ENCODE results near the gene STX18. TPM values are rescaled to one million over a fixed set of nuclear protein-coding genes. Genes with fewer than 3 reads are reported as not detected.

Gene STX18
- total RNA-seq, 1 experiment from 2014 or later: 18.5 TPM

DNA sequence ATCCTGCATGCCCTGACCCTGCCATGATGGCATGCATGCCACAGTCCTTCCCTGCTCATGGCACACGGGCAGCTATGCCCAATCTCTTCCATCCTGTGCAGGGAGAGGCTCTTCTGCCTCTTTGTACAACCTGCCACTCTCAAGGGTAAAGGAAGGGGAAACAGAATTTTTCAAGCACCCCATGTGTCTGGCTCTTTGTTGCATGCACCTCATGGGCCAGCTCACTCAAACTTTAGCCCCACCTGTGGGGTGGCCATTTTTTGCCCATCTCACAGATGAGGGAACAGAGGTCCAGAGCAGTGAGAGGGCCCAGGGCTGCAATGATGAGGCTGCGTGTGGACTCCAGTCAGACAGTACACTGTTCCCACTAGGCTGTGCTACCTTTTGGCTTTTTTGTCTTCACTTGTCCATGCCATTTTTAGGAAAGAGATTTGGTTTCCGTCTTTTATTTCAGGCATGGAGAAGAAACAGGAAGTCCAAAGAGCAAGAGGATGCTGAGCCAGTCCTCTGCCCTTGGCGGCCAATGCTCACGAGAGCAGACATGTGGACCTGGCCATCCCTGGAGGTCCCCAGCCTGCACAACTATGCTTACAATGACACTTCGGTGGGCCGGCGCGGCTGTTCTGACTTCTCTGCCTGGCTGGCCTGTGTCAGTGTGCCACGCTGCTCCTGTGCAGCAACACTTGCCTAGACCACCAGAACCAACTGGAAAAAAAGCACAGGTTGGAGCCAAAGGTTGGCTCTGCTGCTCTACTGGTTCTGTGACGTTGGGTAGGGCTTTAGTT is 109.3 kb downstream of the STX18 start:
- ChIA-PET RAD21 (ENCODE audit: low non-redundant PET in 1 of 2, low total read pairs in 2 of 2, uncharacterized antibody in 2 of 2, unreplicated experiment in 2 of 2) (no interaction called here), POLR2A (no interaction called here), CTCF (interaction anchor here (1.0 to 2.5 kb wide), 2 partner anchors 49 to 172 kb away, joined by 3 to 14 read pairs; no protein-coding TSS in a partner anchor)
- TF ChIP-seq EZH2phosphoT487 (IDR thresholded peaks at IDR 0.05; ENCODE audit: borderline replicate concordance): no peak
- no peak for TF ChIP-seq RAD21 (IDR thresholded peaks at IDR 0.05; ENCODE audit: low read depth)
- TF ChIP-seq, protein P1, sequence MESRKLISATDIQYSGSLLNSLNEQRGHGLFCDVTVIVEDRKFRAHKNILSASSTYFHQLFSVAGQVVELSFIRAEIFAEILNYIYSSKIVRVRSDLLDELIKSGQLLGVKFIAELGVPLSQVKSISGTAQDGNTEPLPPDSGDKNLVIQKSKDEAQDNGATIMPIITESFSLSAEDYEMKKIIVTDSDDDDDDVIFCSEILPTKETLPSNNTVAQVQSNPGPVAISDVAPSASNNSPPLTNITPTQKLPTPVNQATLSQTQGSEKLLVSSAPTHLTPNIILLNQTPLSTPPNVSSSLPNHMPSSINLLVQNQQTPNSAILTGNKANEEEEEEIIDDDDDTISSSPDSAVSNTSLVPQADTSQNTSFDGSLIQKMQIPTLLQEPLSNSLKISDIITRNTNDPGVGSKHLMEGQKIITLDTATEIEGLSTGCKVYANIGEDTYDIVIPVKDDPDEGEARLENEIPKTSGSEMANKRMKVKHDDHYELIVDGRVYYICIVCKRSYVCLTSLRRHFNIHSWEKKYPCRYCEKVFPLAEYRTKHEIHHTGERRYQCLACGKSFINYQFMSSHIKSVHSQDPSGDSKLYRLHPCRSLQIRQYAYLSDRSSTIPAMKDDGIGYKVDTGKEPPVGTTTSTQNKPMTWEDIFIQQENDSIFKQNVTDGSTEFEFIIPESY (IDR thresholded peaks at IDR 0.05; ENCODE audit: extremely low read depth, insufficient replicate concordance, low read length): no peak
- TF ChIP-seq SIN3A (IDR thresholded peaks at IDR 0.05; ENCODE audit: low read depth): no peak
- no peak for TF ChIP-seq SP1 (IDR thresholded peaks at IDR 0.05; ENCODE audit: low read depth)
- TF ChIP-seq CBX3 (IDR thresholded peaks at IDR 0.05; ENCODE audit: low read depth): no peak
- TF ChIP-seq EZH2 (IDR thresholded peaks at IDR 0.05): no peak
- TF ChIP-seq ZFX (IDR thresholded peaks at IDR 0.05): no peak
- no peak for TF ChIP-seq CEBPB (IDR thresholded peaks at IDR 0.05; ENCODE audit: low read depth)
- no peak for TF ChIP-seq YY1 (IDR thresholded peaks at IDR 0.05; ENCODE audit: extremely low read depth, insufficient replicate concordance, low read depth, low read length)
- no peak for TF ChIP-seq TCF7L2 (IDR thresholded peaks at IDR 0.05; ENCODE audit: borderline replicate concordance, extremely low read depth, insufficient read depth, insufficient read length)
- no peak for TF ChIP-seq JUND (IDR thresholded peaks at IDR 0.05)
- ATAC-seq (no peak), DNase-seq (ENCODE audit: low read depth, low spot score) (no peak)
- H3K4me2 ChIP-seq (ENCODE audit: low read length): no peak overlapping the region
- H3K27ac ChIP-seq (ENCODE audit: low read depth, low read length): no peak overlapping the region
- no peaks in the 10 kb centered on the region for H3K27me3 ChIP-seq (ENCODE audit: insufficient read depth, low read length)
- no peaks in the 10 kb centered on the region for H3K9me2 ChIP-seq (ENCODE audit: insufficient read depth)
- no peaks in the 10 kb centered on the region for H3K79me2 ChIP-seq (ENCODE audit: insufficient read depth, low read length)
- no TSS peak for BruUV-seq (replicated peaks)
- intact Hi-C loops (cut with micrococcal nuclease): no loop called here
- H3K4me3 ChIP-seq (replicated peaks in 1 of 2; ENCODE audit: low read depth in 1 of 2, low read length in 2 of 2): no peak overlapping the region
- H3K9me3 ChIP-seq (ENCODE audit: control insufficient read depth in 1 of 2, insufficient read depth in 1 of 2, low read depth in 1 of 2, low read length in 2 of 2): no peaks in the 10 kb centered on the region
- no peaks in the 10 kb centered on the region for H4K20me1 ChIP-seq (ENCODE audit: insufficient read depth)
- peaks cover 0 to 16% of the 10 kb centered on the region in 2 experiments; a peak in 1 of 4 replicates for H3K4me1 ChIP-seq (ENCODE audit: control insufficient read depth in 1 of 2, insufficient read depth in 2 of 2, low read length in 2 of 2)
- H3K9ac ChIP-seq (ENCODE audit: low read length): no peak overlapping the region
- peaks cover 0 to 2% of the 10 kb centered on the region in 2 experiments; a peak in 2 of 4 replicates for H3K36me3 ChIP-seq (ENCODE audit: control insufficient read depth in 1 of 2, insufficient read depth in 2 of 2, low read length in 2 of 2)
- no peak overlapping the region for H2AFZ ChIP-seq (ENCODE audit: low read depth, low read length, poor library complexity, severe bottlenecking)
